K562 (cell line): ENCODE measurements around the gene PRR14L. TPM values are rescaled to one million over a fixed set of nuclear protein-coding genes. Genes with fewer than 3 reads are reported as not detected.
A peak's percentile ranks its signal among the peaks of the same experiment; 100 is the strongest.

Source experiments
- ATAC-seq: fragments of 200-7000 bp; cut with Tn5 transposase; 3 replicates; pipeline ENCODE4 v1.9.1; 2020; ENCODE audit warnings: moderate library complexity
- BruUV-seq: library from RNA; stranded (reverse); fragments of 400-500 nt; replicated peaks from 2 replicates; lab custom pipeline; 2021; lab: Mats Ljungman, UMichigan
- CTCF ChIA-PET: fragments of 300-600 bp; formaldehyde crosslinking; extraction: SDS; loops from one replicate; lab custom pipeline; 2021; ENCODE audit warnings: low intra/inter-chr PET ratio; lab: Yijun Ruan, JAX
- POLR2A ChIA-PET: fragments of 300-600, 350-650 bp; sonication (Branson Sonifier 250); formaldehyde crosslinking; extraction: SDS; loops from one replicate; lab custom pipeline; 2021; ENCODE audit warnings: antibody characterized with exemption, inconsistent platforms; lab: Yijun Ruan, JAX
- DNase-seq, 4 experiments: peaks; one replicate each; pipeline versions ENCODE4 v3.0.0 to v3.0.0-alpha.2; 2011 to 2018; ENCODE audit warnings: low spot score in 3 of 4, mixed read lengths in 3 of 4; ENCODE audit errors: extremely low read depth in 1 of 4
- FAIRE-seq: peaks from 2 replicates; lab custom pipeline; 2011; peaks lifted over from hg19 to GRCh38; lab: Jason Lieb, UNC
- H2AFZ ChIP-seq: 2 replicates; pipeline ENCODE4 v1.6.0; 2011; ENCODE audit warnings: low read depth, low read length, control low read depth, inconsistent platforms
- H3K27ac ChIP-seq: fragments of 200-600 bp; 3 replicates; pipeline ENCODE4 v1.8.0; 2011; ENCODE audit warnings: low read depth, mild to moderate bottlenecking, control low read depth, inconsistent platforms, low read length, moderate library complexity, mixed read lengths; ENCODE audit errors: extremely low read depth
- H3K27me3 ChIP-seq, 2 experiments: fragments of 300-600 bp in 1 of 2; 2 replicates in 1 of 2; 3 replicates in 1 of 2; pipeline versions ENCODE4 v1.6.0 to v1.8.0; 2011; ENCODE audit warnings: inconsistent platforms in 2 of 2, low read length in 2 of 2, mild to moderate bottlenecking in 1 of 2, mixed read lengths in 1 of 2, moderate library complexity in 1 of 2; ENCODE audit not compliant: control insufficient read depth in 2 of 2, insufficient read depth in 2 of 2
- H3K36me3 ChIP-seq: fragments of 300-600 bp; 3 replicates; pipeline ENCODE4 v1.8.0; 2011; ENCODE audit warnings: mild to moderate bottlenecking, low read length, inconsistent platforms; ENCODE audit not compliant: control insufficient read depth, insufficient read depth
- H3K4me1 ChIP-seq, 2 experiments: fragments of 200-600 bp in 1 of 2; replicated peaks in 1 of 2; 2 replicates in 1 of 2; 3 replicates in 1 of 2; pipeline versions ENCODE4 v1.5.1 to v1.8.0; 2011; ENCODE audit warnings: inconsistent platforms in 2 of 2, low read length in 2 of 2, mild to moderate bottlenecking in 1 of 2, mixed read lengths in 1 of 2, moderate library complexity in 1 of 2; ENCODE audit not compliant: control insufficient read depth in 2 of 2, insufficient read depth in 2 of 2
- H3K4me2 ChIP-seq: 2 replicates; pipeline ENCODE4 v1.6.1; 2011; ENCODE audit warnings: low read length, control low read depth, inconsistent platforms, mixed read lengths; ENCODE audit not compliant: insufficient read depth
- H3K4me3 ChIP-seq: fragments of 200-600 bp; sonication (generic), shearing (Covaris generic); 2 replicates; pipeline ENCODE4 v1.5.1; 2016; ENCODE audit warnings: control low read depth, inconsistent platforms
- H3K79me2 ChIP-seq: fragments of 200-600 bp; 3 replicates; pipeline ENCODE4 v1.8.0; 2011; ENCODE audit warnings: low read length, inconsistent platforms; ENCODE audit not compliant: control insufficient read depth, insufficient read depth
- H3K9ac ChIP-seq, 2 experiments: 2 replicates each; pipeline versions ENCODE4 v1.6.0 to v1.6.1; 2011; ENCODE audit warnings: low read depth in 2 of 2, low read length in 2 of 2, control low read depth in 1 of 2, inconsistent platforms in 1 of 2, mild to moderate bottlenecking in 1 of 2, mixed read lengths in 1 of 2; ENCODE audit not compliant: insufficient read depth in 1 of 2
- H3K9me1 ChIP-seq: one replicate; pipeline ENCODE4 v1.6.0; 2011; ENCODE audit warnings: inconsistent platforms, mild to moderate bottlenecking, low read length, moderate library complexity; ENCODE audit not compliant: control insufficient read depth, insufficient read depth
- H3K9me3 ChIP-seq: replicated peaks from 2 replicates; pipeline ENCODE4 v1.5.1; 2011; ENCODE audit warnings: low read depth, low read length, inconsistent platforms; ENCODE audit not compliant: control insufficient read depth, insufficient read depth
- H4K20me1 ChIP-seq: replicated peaks from 2 replicates; pipeline ENCODE4 v1.6.1; 2011; ENCODE audit warnings: low read length, inconsistent platforms, mixed read lengths; ENCODE audit not compliant: control insufficient read depth, insufficient read depth
- ADNP ChIP-seq: fragments of 200-800 bp; sonication (Bioruptor generic); IDR thresholded peaks from 2 replicates; pipeline ENCODE4 v1.6.1; 2016; ENCODE audit warnings: missing genetic modification characterization, missing compliant biosample characterization
- ARHGAP35 ChIP-seq: fragments of 450-650 bp; IDR thresholded peaks from 2 replicates; pipeline ENCODE4 v1.6.1; 2018; ENCODE audit not compliant: partially characterized antibody
- CHD1 ChIP-seq: fragments of 200-600 bp; sonication (generic); IDR thresholded peaks from one replicate; pipeline ENCODE4 v1.6.1; 2012; ENCODE audit warnings: mild to moderate bottlenecking, moderate library complexity, low read length, inconsistent platforms
- DACH1 ChIP-seq: fragments of 450-650 bp; IDR thresholded peaks from 2 replicates; pipeline ENCODE4 v1.6.1; 2018; ENCODE audit not compliant: partially characterized antibody
- JUNB ChIP-seq: fragments of 450-650 bp; formaldehyde crosslinking; conservative IDR thresholded peaks from 2 replicates; pipeline ENCODE4 v1.4.0; 2020; ENCODE audit warnings: mild to moderate bottlenecking
- KLF13 ChIP-seq: fragments of 450-650 bp; IDR thresholded peaks from 2 replicates; pipeline ENCODE4 v1.6.1; 2016; ENCODE audit warnings: missing genetic modification characterization, low read depth, mild to moderate bottlenecking, missing compliant biosample characterization, moderate library complexity, borderline replicate concordance
- MCM3 ChIP-seq: fragments of 450-650 bp; IDR thresholded peaks from 2 replicates; pipeline ENCODE4 v1.6.1; 2016
- PHB2 ChIP-seq: fragments of 450-650 bp; IDR thresholded peaks from 2 replicates; pipeline ENCODE4 v1.6.1; 2017; ENCODE audit warnings: low read depth
- RBM14 ChIP-seq: fragments of 200-400 bp; formaldehyde crosslinking; IDR thresholded peaks from 2 replicates; pipeline ENCODE4 v1.6.1; 2018; ENCODE audit warnings: low read depth, mild to moderate bottlenecking, low read length, moderate library complexity, borderline replicate concordance; ENCODE audit not compliant: insufficient read depth
- RBM15 ChIP-seq: fragments of 200-400 bp; formaldehyde crosslinking; IDR thresholded peaks from 2 replicates; pipeline ENCODE4 v1.6.1; 2018; ENCODE audit warnings: mild to moderate bottlenecking, low read length, moderate library complexity; ENCODE audit not compliant: insufficient read depth
- TARDBP ChIP-seq: fragments of 450-650 bp; IDR thresholded peaks from 2 replicates; pipeline ENCODE4 v1.6.1; 2016
- ZBTB40 ChIP-seq, 2 experiments: fragments of 450-650 bp in 1 of 2; sonication (generic) in 1 of 2; formaldehyde crosslinking in 1 of 2; IDR thresholded peaks; 2 replicates each; pipeline versions ENCODE4 v1.7.1 to v1.9.0; 2016 to 2022; ENCODE audit warnings: inconsistent platforms in 1 of 2, mild to moderate bottlenecking in 1 of 2, missing genetic modification reagents in 1 of 2
- ZNF274 ChIP-seq: IDR thresholded peaks from 2 replicates; pipeline ENCODE4 v1.6.1; 2011; ENCODE audit warnings: low read depth, mild to moderate bottlenecking, low read length, moderate library complexity, borderline replicate concordance
- ZNF707 ChIP-seq: fragments of 250-450 bp; sonication (Bioruptor Pico); conservative IDR thresholded peaks from 2 replicates; pipeline ENCODE4 v1.8.0; 2022; ENCODE audit warnings: inconsistent platforms, mild to moderate bottlenecking, moderate library complexity
- ZNF75A ChIP-seq: fragments of 450-650 bp; formaldehyde crosslinking; IDR thresholded peaks from 2 replicates; pipeline ENCODE4 v1.4.0; 2020; ENCODE audit warnings: mild to moderate bottlenecking
- WGBS: fragments of 100-300 bp; shearing (Covaris generic); methylation state at CpG from one replicate; pipeline ENCODE4 v1.1.6; 2016; ENCODE audit warnings: low coverage, mixed read lengths; ENCODE audit not compliant: insufficient coverage; ENCODE audit errors: missing lambda C conversion rate; 5-methylcytosine and 5-hydroxymethylcytosine counted together
- in situ Hi-C: fragments of 300-500 bp; cut with MboI; formaldehyde crosslinking; loops from 4 replicates; pipeline ENCODE4 v1.15.0; 2018; ENCODE audit warnings: inconsistent platforms, mixed read lengths
- intact Hi-C: fragments of 100-400 bp; cut with micrococcal nuclease; formaldehyde crosslinking; loops from 2 replicates; pipeline ENCODE4 v1.14.2; 2022
- polyA plus RNA-seq, 8 experiments: library from polyadenylated mRNA; depleted of rRNA in 4 of 8; stranded (reverse) in 5 of 8; unstranded in 3 of 8; fragments of >200 nt; fragmentation: Nextera tagmentation in 2 of 8; fragmentation: Illumina TruSeq in 1 of 8; extraction: Ambion mirVana in 2 of 8; extraction: Trizol in 1 of 8; gene quantifications; 2 replicates each; pipeline versions ENCODE4 v1.2.1 to v1.2.3, GENCODE V29; 2011 to 2014; ENCODE audit warnings: inconsistent platforms in 1 of 8, missing spikeins in 1 of 8
- total RNA-seq, 7 experiments: library from RNA; depleted of rRNA in 6 of 7; stranded (reverse); fragments of >200 nt in 6 of 7; fragmentation: Illumina TruSeq in 2 of 7; extraction: Trizol in 2 of 7; gene quantifications; 2 replicates each; pipeline versions ENCODE4 v1.2.1 to v1.2.3, GENCODE V29; 2011 to 2021; ENCODE audit warnings: low replicate concordance in 1 of 7

PRR14L gene
- total and polyA plus RNA-seq, 9 of the 15 experiments (the other 6 are each of a cell fraction or from before 2014, with no cell fraction given) = 2.8 to 36.3 (median 12.3) TPM

GRCh38 chr22:31738566-31738965 lies 11.4 kb downstream of the PRR14L start:
- H3K4me1 ChIP-seq = no peaks in the 10 kb centered on the region; a peak in 1 of 5 replicates
- H3K9ac ChIP-seq = peak overlapping the region in 1 of 2 experiments; percentile 9; a peak in 1 of 4 replicates
- ATAC-seq (no peak), DNase-seq (no peak), FAIRE-seq (no peak)
- H3K79me2 ChIP-seq = peaks cover 56% of the 10 kb centered on the region
- no peaks in the 10 kb centered on the region for H4K20me1 ChIP-seq
- no peaks in the 10 kb centered on the region for H3K9me1 ChIP-seq
- no peak overlapping the region for H2AFZ ChIP-seq
- in situ Hi-C loops = no loop called here
- CTCF ChIA-PET = no interaction called here
- BruUV-seq = no TSS peak
- no peaks in the 10 kb centered on the region for H3K9me3 ChIP-seq
- peaks cover 56% of the 10 kb centered on the region; the same call in 2 of the 3 replicates for H3K36me3 ChIP-seq
- no peak overlapping the region for H3K27ac ChIP-seq
- H3K27me3 ChIP-seq = no peaks in the 10 kb centered on the region
- POLR2A ChIA-PET = interaction anchor here (1.4 kb wide), 1 partner anchor 15 kb away, joined by 3 read pairs; no protein-coding TSS in a partner anchor
- intact Hi-C loops = no loop called here
- H3K4me3 ChIP-seq = no peak overlapping the region
- WGBS = 72% methylated on average over 2 of the region's 2 CpGs
- H3K4me2 ChIP-seq = no peak overlapping the region
- TF ChIP-seq KLF13 (tag) = no peak
- no peak for TF ChIP-seq MCM3
- no peak for TF ChIP-seq ZNF707 (CRISPR knock-in tag)
- no peak for TF ChIP-seq ZNF274
- no peak for TF ChIP-seq PHB2
- no peak for TF ChIP-seq CHD1
- no peak for TF ChIP-seq DACH1
- no peak for TF ChIP-seq ARHGAP35
- no peak for TF ChIP-seq ZBTB40 (IDR thresholded peaks at IDR 0.05)
- no peak for TF ChIP-seq ZBTB40 (CRISPR knock-in tag; IDR thresholded peaks at IDR 0.05)
- TF ChIP-seq ADNP = no peak
- no peak for TF ChIP-seq JUNB
- no peak for TF ChIP-seq RBM14
- TF ChIP-seq ZNF75A (CRISPR knock-in tag) = no peak
- TF ChIP-seq RBM15 = no peak
- no peak for TF ChIP-seq TARDBP
